GM12874 (cell line): ENCODE data around the gene LDLRAD4.

ENCODE experiments used
- CTCF ChIP-seq: IDR thresholded peaks from 2 replicates; pipeline ENCODE4 v1.5.1; 2011; ENCODE audit warnings: low read depth, mild to moderate bottlenecking, control low read depth, low read length, moderate library complexity; ENCODE audit not compliant: insufficient read depth

Gene LDLRAD4

GRCh38 chr18:13392899-13393298 lies 174.3 kb downstream of the LDLRAD4 start:
- no peak for TF ChIP-seq CTCF

GRCh38 chr18:13393338-13393737 lies 174.8 kb downstream of the LDLRAD4 start:
- TF ChIP-seq CTCF = no peak

- no peak for TF ChIP-seq CTCF
These were observed 176.2 kb downstream of the LDLRAD4 start for GRCh38 chr18:13394801-13395200.

GRCh38 chr18:13395577-13395976 lies 177.0 kb downstream of the LDLRAD4 start:
- no peak for TF ChIP-seq CTCF

- no peak for TF ChIP-seq CTCF
These were observed 179.1 kb downstream of the LDLRAD4 start for GRCh38 chr18:13397504-13398163.

GRCh38 chr18:13398631-13399030 lies 180.1 kb downstream of the LDLRAD4 start:
- no peak for TF ChIP-seq CTCF

GRCh38 chr18:13399511-13399910 lies 181.0 kb downstream of the LDLRAD4 start:
- no peak for TF ChIP-seq CTCF
